ENCODE data around the gene SLC25A48.

SLC25A48 gene

GRCh38 chr5:135901633-135902032 is 67.2 kb downstream of the SLC25A48 start:
- Histone ChIP-seq H3K4me3 (no peak overlapping the region), H4K20me1 (no peaks in the 10 kb centered on the region), H3K9me3 (no peaks in the 10 kb centered on the region), H3K4me1 (no peaks in the 10 kb centered on the region), H3K36me3 (no peaks in the 10 kb centered on the region), H3K27me3 (no peaks in the 10 kb centered on the region), H3K27ac (no peak overlapping the region), H3K4me2 (no peak overlapping the region), H3K9ac (no peak overlapping the region)
- no peak for TF ChIP-seq Cebpa-rat (IDR thresholded peaks at IDR 0.05)

DNA sequence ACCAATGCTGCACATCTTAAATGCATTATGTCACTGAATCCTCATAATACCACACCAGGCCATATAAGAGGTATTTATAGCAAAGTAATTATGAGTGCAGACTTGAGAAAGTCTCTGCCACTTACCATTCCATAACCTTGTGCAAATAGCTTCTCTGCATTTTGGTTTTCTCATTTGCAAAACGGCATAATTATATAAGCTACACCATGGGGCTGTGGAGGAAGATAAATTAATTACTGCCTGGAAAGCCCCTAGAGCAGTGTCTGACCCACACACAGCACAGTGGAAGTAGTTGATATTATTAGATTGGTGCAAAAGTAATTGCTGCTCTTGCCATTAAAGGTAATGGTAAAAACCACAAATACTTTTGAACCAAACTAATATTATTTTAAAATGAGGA is 70.7 kb downstream of the SLC25A48 start:
- no peak overlapping the region for H3K27ac ChIP-seq
- H3K9me3 ChIP-seq: no peaks in the 10 kb centered on the region
- H3K4me1 ChIP-seq: no peaks in the 10 kb centered on the region
- H3K9ac ChIP-seq: no peak overlapping the region
- no peaks in the 10 kb centered on the region for H3K27me3 ChIP-seq
- H3K4me2 ChIP-seq: no peak overlapping the region
- H3K4me3 ChIP-seq: no peak overlapping the region
- TF ChIP-seq Cebpa-rat (IDR thresholded peaks at IDR 0.05): no peak
- H4K20me1 ChIP-seq: no peaks in the 10 kb centered on the region
- H3K36me3 ChIP-seq: no peaks in the 10 kb centered on the region

DNA sequence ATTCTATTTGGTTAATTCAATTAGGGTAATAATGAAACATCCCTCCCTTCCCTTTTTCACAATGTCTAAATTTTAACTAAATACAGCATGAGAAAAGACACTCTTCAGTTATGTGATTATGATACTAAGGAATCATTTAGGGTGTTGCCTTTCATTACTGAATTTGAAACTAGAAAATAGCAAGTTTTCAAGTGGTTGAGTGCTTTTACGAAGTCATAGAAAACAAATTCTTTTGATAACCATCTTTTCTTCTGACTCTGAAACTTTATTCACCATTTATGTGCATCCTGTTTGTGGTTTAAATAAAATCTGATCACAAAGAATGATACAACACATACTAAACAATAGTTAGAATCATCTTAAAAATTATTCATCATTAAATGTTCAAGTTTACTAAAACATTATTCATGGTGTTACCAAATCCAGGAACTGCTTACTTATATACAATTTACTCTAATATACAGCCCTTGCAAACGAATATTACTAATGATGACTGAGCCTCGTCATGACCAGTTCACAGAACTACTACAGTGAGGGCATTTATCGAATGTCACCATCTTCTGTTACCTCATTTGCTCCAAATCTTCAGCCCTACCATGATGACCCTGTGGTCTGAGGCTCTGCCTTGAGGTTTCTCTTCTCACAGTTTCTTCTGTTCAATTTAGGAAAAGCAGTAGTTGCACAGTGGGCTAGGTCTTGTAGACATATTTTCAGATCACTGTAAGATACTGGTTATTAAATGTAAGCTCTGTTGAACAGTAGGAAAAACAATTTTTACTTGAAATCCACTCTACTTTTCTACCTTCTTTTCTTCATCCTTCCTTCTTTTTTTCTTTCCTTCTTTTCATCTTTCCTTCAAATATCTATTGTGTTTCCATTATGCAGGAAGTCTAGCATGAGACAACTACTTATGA is 79.5 kb downstream of the SLC25A48 start:
- Histone ChIP-seq H3K4me2 (no peak overlapping the region), H3K9ac (no peak overlapping the region), H4K20me1 (no peaks in the 10 kb centered on the region), H3K27ac (no peak overlapping the region), H3K27me3 (no peaks in the 10 kb centered on the region), H3K9me3 (no peaks in the 10 kb centered on the region), H3K36me3 (no peaks in the 10 kb centered on the region), H3K4me1 (no peaks in the 10 kb centered on the region), H3K4me3 (no peak overlapping the region)
- TF ChIP-seq Cebpa-rat (IDR thresholded peaks at IDR 0.05): no peak

DNA sequence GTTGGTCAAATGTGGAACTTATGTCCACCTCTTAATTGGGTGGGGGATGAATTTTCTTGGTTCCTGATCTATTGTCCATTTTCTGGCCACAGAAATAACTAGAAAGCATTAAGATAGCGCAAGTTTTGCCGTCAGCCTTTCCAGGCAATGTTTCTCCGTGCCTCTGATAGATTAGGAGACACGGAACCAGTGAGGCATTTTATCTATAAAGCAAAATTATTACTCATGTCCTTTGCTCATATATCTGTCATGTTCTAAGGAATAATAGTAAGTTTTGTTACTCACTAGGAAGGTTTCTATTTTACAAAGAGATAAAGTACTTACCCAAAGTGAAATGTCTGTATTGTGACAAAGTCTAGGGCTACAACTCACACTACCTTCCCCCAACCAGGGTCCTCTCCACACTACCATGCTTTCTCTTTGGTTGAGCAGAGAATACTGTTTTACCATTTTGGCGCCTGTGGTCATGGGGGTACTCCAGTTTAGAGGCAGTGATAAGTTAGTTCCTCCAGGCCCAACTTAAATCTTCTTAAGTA is 81.1 kb downstream of the SLC25A48 start:
- H3K9ac ChIP-seq: no peak overlapping the region
- H4K20me1 ChIP-seq: no peaks in the 10 kb centered on the region
- H3K27ac ChIP-seq: no peak overlapping the region
- no peak overlapping the region for H3K4me3 ChIP-seq
- no peaks in the 10 kb centered on the region for H3K27me3 ChIP-seq
- H3K9me3 ChIP-seq: no peaks in the 10 kb centered on the region
- TF ChIP-seq Cebpa-rat (IDR thresholded peaks at IDR 0.05): no peak
- H3K36me3 ChIP-seq: no peaks in the 10 kb centered on the region
- no peaks in the 10 kb centered on the region for H3K4me1 ChIP-seq
- no peak overlapping the region for H3K4me2 ChIP-seq

DNA sequence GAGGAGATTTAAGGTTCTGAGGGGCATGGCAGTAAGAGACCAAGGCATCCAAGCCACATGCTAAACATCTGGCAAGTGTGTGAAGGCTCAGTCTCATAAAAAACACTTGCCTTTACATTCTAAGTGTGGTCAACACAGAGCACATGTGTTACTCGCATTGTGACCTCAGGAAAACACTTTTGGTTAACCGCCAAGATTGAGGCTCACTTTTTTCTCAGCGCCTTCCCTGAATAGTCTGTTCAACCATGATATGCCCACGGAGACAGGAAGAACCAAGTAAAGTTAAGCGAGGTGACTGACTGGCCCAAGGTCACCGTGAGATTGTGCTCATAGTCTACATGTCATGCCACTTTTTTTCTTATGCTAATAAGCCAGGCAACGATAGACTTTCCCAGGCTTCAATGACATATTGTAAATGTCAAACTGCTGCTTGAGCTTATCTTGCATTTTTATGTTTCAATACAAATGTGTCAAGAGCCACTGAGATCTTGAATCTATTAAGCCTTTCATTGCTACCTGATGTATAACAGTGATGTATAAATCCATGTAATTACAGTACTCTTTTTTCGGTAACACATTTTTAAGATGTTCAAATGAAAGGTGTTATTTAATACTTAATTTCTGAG is 82.3 kb downstream of the SLC25A48 start:
- Histone ChIP-seq H3K4me3 (no peak overlapping the region), H3K27ac (no peak overlapping the region), H4K20me1 (no peaks in the 10 kb centered on the region), H3K9ac (no peak overlapping the region), H3K4me2 (no peak overlapping the region), H3K4me1 (no peaks in the 10 kb centered on the region), H3K36me3 (no peaks in the 10 kb centered on the region), H3K27me3 (no peaks in the 10 kb centered on the region), H3K9me3 (no peaks in the 10 kb centered on the region)
- TF ChIP-seq Cebpa-rat (IDR thresholded peaks at IDR 0.05): no peak

DNA sequence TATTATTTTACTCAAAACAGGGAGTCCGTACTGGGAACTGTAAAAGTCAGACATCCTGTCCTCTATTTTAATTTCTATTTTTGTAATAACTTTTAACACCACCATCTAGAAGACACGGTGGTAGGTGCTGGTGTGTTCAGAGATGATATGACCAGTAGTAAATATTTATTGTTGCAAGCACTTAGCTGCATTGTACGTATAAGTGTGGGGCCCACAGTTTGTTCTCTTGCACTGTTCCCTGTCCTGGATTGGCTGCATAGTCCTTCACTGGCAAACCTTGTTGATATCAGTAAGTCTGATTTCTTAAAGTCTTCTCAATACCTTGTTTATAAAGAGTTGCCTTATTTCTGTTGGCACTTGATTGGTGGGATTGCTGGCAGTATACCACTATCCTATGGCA is 85.7 kb downstream of the SLC25A48 start:
- Histone ChIP-seq H3K4me3 (no peak overlapping the region), H3K9me3 (no peaks in the 10 kb centered on the region), H3K4me2 (no peak overlapping the region), H3K9ac (no peak overlapping the region), H3K4me1 (no peaks in the 10 kb centered on the region), H3K36me3 (no peaks in the 10 kb centered on the region), H3K27me3 (no peaks in the 10 kb centered on the region), H4K20me1 (no peaks in the 10 kb centered on the region), H3K27ac (no peak overlapping the region)
- no peak for TF ChIP-seq Cebpa-rat (IDR thresholded peaks at IDR 0.05)

DNA sequence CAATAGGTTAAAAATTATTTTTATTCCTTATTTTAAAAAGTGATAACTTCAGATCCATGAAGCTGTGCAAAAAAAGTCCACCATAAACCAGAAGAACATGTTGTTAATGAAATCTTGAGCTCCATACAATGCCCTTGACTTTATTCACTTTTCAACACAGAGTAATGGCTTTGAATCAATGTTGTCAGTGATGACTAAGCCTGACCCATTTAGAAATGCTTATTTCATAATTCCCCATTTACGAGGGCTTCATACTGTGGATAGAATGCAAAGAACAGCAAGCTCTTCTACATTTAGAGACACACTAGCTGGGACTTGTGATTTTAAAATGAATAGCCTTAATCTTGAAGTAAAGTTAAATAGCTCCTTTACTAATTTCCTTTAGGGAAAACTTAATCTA is 86.9 kb downstream of the SLC25A48 start:
- no peaks in the 10 kb centered on the region for H3K4me1 ChIP-seq
- H3K9me3 ChIP-seq: no peaks in the 10 kb centered on the region
- H3K27ac ChIP-seq: no peak overlapping the region
- no peak overlapping the region for H3K9ac ChIP-seq
- H3K4me2 ChIP-seq: no peak overlapping the region
- H4K20me1 ChIP-seq: no peaks in the 10 kb centered on the region
- no peak for TF ChIP-seq Cebpa-rat (IDR thresholded peaks at IDR 0.05)
- no peaks in the 10 kb centered on the region for H3K36me3 ChIP-seq
- no peak overlapping the region for H3K4me3 ChIP-seq
- no peaks in the 10 kb centered on the region for H3K27me3 ChIP-seq

GRCh38 chr5:135930029-135930948 is 95.8 kb downstream of the SLC25A48 start:
- Histone ChIP-seq H3K27ac (no peak overlapping the region), H3K4me3 (no peak overlapping the region), H3K4me1 (no peaks in the 10 kb centered on the region), H3K9me3 (peaks cover 15% of the 10 kb centered on the region), H4K20me1 (no peaks in the 10 kb centered on the region), H3K4me2 (no peak overlapping the region), H3K27me3 (no peaks in the 10 kb centered on the region), H3K9ac (no peak overlapping the region), H3K36me3 (no peaks in the 10 kb centered on the region)
- TF ChIP-seq Cebpa-rat (IDR thresholded peaks at IDR 0.05): no peak

- no peak overlapping the region for H3K4me3 ChIP-seq
- no peak overlapping the region for H3K9ac ChIP-seq
- no peaks in the 10 kb centered on the region for H3K36me3 ChIP-seq
- peaks cover 15% of the 10 kb centered on the region for H3K9me3 ChIP-seq
- TF ChIP-seq Cebpa-rat (IDR thresholded peaks at IDR 0.05): no peak
- H4K20me1 ChIP-seq: no peaks in the 10 kb centered on the region
- no peak overlapping the region for H3K27ac ChIP-seq
- no peak overlapping the region for H3K4me2 ChIP-seq
- H3K27me3 ChIP-seq: no peaks in the 10 kb centered on the region
- no peaks in the 10 kb centered on the region for H3K4me1 ChIP-seq
Observed at GRCh38 chr5:135930949-135931295, 96.5 kb downstream of the SLC25A48 start.
